Activated CD8-positive, alpha-beta T cell treated with anti-CD3 and anti-CD28 coated beads for 36 hours (primary cell): ENCODE measurements around the gene SMDT1. TPM values are rescaled to one million over a fixed set of nuclear protein-coding genes. Genes with fewer than 3 reads are reported as not detected.

Experiments used
- ATAC-seq: fragments of 200-7000 bp; cut with Tn5 transposase; one replicate; pipeline ENCODE4 v1.10.0; 2021; ENCODE audit warnings: mild to moderate bottlenecking, moderate library complexity
- CTCF ChIA-PET: fragments of 350-600 bp; sonication (Branson Sonifier 250); formaldehyde crosslinking; loops from one replicate; lab custom pipeline; 2021; ENCODE audit warnings: antibody characterized with exemption; lab: Charles Lee
- POLR2A ChIA-PET: fragments of 350-600 bp; sonication (Branson Sonifier 250); formaldehyde crosslinking; loops from one replicate; lab custom pipeline; 2021; ENCODE audit warnings: antibody characterized with exemption; lab: Charles Lee
- DNase-seq: peaks from one replicate; pipeline ENCODE4 v3.0.0-alpha.2; 2020
- H3K27ac Mint-ChIP-seq: one replicate; pipeline ENCODE4 v1.8.0; 2021; ENCODE audit warnings: mild to moderate bottlenecking, mixed read lengths
- H3K27me3 Mint-ChIP-seq: one replicate; pipeline ENCODE4 v1.8.0; 2021; ENCODE audit warnings: mixed read lengths
- H3K36me3 Mint-ChIP-seq: one replicate; pipeline ENCODE4 v1.8.0; 2021; ENCODE audit warnings: low read depth, mixed read lengths
- H3K4me1 Mint-ChIP-seq: one replicate; pipeline ENCODE4 v1.8.0; 2021; ENCODE audit warnings: low read depth, mixed read lengths
- H3K4me3 Mint-ChIP-seq: one replicate; pipeline ENCODE4 v1.8.0; 2021; ENCODE audit warnings: mild to moderate bottlenecking, moderate library complexity, mixed read lengths
- H3K9me3 Mint-ChIP-seq: one replicate; pipeline ENCODE4 v1.8.0; 2021; ENCODE audit warnings: mixed read lengths
- intact Hi-C: fragments of 100-400 bp; cut with micrococcal nuclease; formaldehyde crosslinking; loops from one replicate; pipeline ENCODE4 v1.10.0; 2022
- total RNA-seq, 2 experiments: library from RNA; stranded (reverse); gene quantifications; one replicate each; pipeline ENCODE4 v1.2.3, GENCODE V29; 2021
- TF ChIP-seq, protein P1 (sequence below): fragments of 200-600 bp; IDR thresholded peaks from one replicate; pipeline ENCODE4 v1.8.0; 2022; ENCODE audit warnings: antibody characterized with exemption, mild to moderate bottlenecking

SMDT1 gene
- total RNA-seq, 2 experiments from 2014 or later, result 51.7 to 61.2 TPM

DNA sequence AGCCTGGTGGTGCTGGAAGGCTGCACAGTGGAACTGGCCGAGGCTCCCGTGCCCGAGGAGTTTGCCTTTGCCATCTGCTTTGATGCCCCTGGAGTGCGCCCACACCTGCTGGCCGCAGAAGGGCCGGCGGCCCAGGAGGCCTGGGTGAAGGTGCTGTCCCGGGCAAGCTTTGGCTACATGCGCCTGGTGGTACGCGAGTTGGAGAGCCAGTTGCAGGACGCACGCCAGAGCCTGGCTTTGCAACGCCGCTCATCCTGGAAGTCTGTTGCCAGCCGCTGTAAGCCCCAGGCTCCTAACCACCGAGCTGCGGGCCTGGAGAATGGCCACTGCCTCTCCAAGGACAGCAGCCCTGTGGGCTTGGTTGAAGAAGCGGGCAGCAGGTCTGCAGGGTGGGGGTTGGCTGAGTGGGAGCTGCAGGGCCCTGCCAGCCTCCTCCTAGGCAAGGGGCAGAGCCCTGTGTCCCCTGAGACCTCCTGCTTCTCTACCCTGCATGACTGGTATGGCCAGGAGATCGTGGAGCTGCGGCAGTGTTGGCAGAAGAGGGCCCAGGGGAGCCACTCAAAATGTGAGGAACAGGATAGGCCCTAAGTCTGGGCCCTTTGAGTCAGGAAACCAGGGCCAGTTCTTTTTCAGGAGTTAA is 1.9 kb upstream of the SMDT1 start:
- H3K27me3 Mint-ChIP-seq, result no peaks in the 10 kb centered on the region
- intact Hi-C loops, result loop anchor here (10.0 kb wide), 1 partner anchor 133 kb away; the partner anchor contains the start of gene CENPM
- peak overlapping the region; percentile 95 for H3K27ac Mint-ChIP-seq
- ChIA-PET CTCF (interaction anchor here (1.9 kb wide), 1 partner anchor 367 kb away, joined by 7 read pairs; no protein-coding TSS in a partner anchor), POLR2A (interaction anchor here (0.9 to 9.6 kb wide), 3 partner anchors 12 to 47 kb away, joined by 3 to 118 read pairs (median 3); partner anchors contain the start of gene NDUFA6)
- TF ChIP-seq, protein P1, sequence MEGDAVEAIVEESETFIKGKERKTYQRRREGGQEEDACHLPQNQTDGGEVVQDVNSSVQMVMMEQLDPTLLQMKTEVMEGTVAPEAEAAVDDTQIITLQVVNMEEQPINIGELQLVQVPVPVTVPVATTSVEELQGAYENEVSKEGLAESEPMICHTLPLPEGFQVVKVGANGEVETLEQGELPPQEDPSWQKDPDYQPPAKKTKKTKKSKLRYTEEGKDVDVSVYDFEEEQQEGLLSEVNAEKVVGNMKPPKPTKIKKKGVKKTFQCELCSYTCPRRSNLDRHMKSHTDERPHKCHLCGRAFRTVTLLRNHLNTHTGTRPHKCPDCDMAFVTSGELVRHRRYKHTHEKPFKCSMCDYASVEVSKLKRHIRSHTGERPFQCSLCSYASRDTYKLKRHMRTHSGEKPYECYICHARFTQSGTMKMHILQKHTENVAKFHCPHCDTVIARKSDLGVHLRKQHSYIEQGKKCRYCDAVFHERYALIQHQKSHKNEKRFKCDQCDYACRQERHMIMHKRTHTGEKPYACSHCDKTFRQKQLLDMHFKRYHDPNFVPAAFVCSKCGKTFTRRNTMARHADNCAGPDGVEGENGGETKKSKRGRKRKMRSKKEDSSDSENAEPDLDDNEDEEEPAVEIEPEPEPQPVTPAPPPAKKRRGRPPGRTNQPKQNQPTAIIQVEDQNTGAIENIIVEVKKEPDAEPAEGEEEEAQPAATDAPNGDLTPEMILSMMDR, result no peak
- DNase-seq, result no peak
- no peaks in the 10 kb centered on the region for H3K9me3 Mint-ChIP-seq
- H3K4me3 Mint-ChIP-seq, result no peak overlapping the region
- ATAC-seq, result no peak
- H3K36me3 Mint-ChIP-seq, result peaks cover 10% of the 10 kb centered on the region
- peaks cover 24% of the 10 kb centered on the region for H3K4me1 Mint-ChIP-seq

- Mint-ChIP-seq H3K9me3 (no peaks in the 10 kb centered on the region), H3K4me1 (peaks cover 24% of the 10 kb centered on the region), H3K27me3 (no peaks in the 10 kb centered on the region), H3K4me3 (peak overlapping the region; percentile 94), H3K27ac (peak overlapping the region; percentile 95), H3K36me3 (peaks cover 12% of the 10 kb centered on the region)
- DNase-seq (no peak), ATAC-seq (no peak)
- POLR2A ChIA-PET, result interaction anchor here (1.2 to 9.6 kb wide), 8 partner anchors 9 to 366 kb away, joined by 3 to 118 read pairs (median 4); partner anchors contain the start of genes NAGA, NDUFA6 and WBP2NL
- TF ChIP-seq, protein P1, result no peak
- CTCF ChIA-PET, result interaction anchor here (0.7 to 2.3 kb wide), 5 partner anchors 9 to 366 kb away, joined by 3 to 8 read pairs (median 4); partner anchors contain the start of gene NDUFA6
- intact Hi-C loops, result loop anchor here (10.0 kb wide), 1 partner anchor 134 kb away; the partner anchor contains the start of gene CENPM
Observed at GRCh38 chr22:42078469-42079318, 806 bp upstream of the SMDT1 start.

DNA sequence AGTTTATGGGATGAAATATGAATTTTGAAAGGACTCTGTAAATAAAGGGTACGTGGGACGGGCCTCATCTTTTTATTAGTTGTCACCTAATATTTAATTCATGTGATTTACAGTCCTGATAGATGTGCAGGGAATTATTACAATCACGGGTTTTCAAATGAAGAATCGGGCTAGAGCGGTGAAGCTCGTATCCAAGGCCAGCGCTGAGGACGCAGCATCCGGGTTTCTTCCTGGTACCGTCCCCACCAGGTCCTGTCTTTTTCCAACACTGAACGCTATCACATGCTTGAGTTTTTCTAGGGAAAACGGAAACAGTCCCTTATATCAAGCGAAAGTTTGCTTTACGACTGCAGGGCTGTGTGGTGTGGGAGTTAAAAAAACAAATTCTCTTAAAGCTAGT is 787 bp downstream of the SMDT1 start:
- peaks cover 19% of the 10 kb centered on the region for H3K36me3 Mint-ChIP-seq
- POLR2A ChIA-PET, result interaction anchor here (0.6 to 9.6 kb wide), 8 partner anchors 10 to 396 kb away, joined by 3 to 118 read pairs (median 3); partner anchors contain the start of genes NAGA, NDUFA6 and WBP2NL
- DNase-seq, result peak; percentile 38
- intact Hi-C loops, result loop anchor here (10.0 kb wide), 1 partner anchor 355 kb away; the partner anchor contains the start of gene NFAM1
- H3K9me3 Mint-ChIP-seq, result no peaks in the 10 kb centered on the region
- TF ChIP-seq, protein P1, result no peak
- H3K27ac Mint-ChIP-seq, result peak overlapping the region; percentile 95
- peak overlapping the region; percentile 94 for H3K4me3 Mint-ChIP-seq
- CTCF ChIA-PET, result interaction anchor here (1.2 to 2.3 kb wide), 4 partner anchors 10 to 383 kb away, joined by 3 to 8 read pairs (median 4); partner anchors contain the start of gene NDUFA6
- H3K27me3 Mint-ChIP-seq, result no peaks in the 10 kb centered on the region
- no peak for ATAC-seq
- peaks cover 20% of the 10 kb centered on the region for H3K4me1 Mint-ChIP-seq

DNA sequence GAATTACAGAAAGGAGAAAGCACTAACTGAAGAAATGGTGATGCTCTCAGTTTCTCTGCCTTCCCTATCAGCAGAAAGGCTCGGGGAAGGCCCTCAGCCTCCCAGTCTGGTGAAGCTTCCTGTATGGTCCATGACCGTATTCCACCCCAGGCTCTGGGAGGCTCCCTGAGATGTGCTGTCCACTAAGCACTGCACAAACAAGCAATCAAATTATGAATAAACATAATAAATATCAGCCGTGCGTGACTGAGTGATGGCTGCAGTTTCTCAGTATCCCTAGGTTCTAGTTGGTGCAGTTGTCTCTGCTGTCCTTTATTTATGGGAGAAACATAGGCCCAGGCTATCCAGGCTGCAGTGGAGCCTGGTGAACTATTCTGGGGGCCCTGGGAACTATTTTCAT is 3.6 kb downstream of the SMDT1 start:
- H3K27me3 Mint-ChIP-seq, result no peaks in the 10 kb centered on the region
- H3K4me1 Mint-ChIP-seq, result peaks cover 26% of the 10 kb centered on the region
- no peak for ATAC-seq
- H3K36me3 Mint-ChIP-seq, result peaks cover 37% of the 10 kb centered on the region
- ChIA-PET POLR2A (interaction anchor here (1.1 to 9.6 kb wide), 2 partner anchors 7 to 12 kb away, joined by 3 to 118 read pairs; partner anchors contain the start of gene NDUFA6), CTCF (no interaction called here)
- H3K27ac Mint-ChIP-seq, result no peak overlapping the region
- DNase-seq, result no peak
- H3K4me3 Mint-ChIP-seq, result no peak overlapping the region
- TF ChIP-seq, protein P1, result no peak
- no peaks in the 10 kb centered on the region for H3K9me3 Mint-ChIP-seq
- intact Hi-C loops, result loop anchor here (10.0 kb wide), 1 partner anchor 352 kb away; the partner anchor contains the start of gene NFAM1
